HG02763 (cell line): ENCODE results near the gene ARL6IP1.
A peak's percentile ranks its signal among the peaks of the same experiment; 100 is the strongest.
"Not testable (repeated sequence)": the region's sequence is repeated elsewhere in the genome, so short reads cannot be mapped to it uniquely, and the experiment has no call there.

Source experiments
- ATAC-seq: cut with Tn5 transposase; IDR thresholded peaks from one replicate; pipeline ENCODE4 v1.9.1; 2021; ENCODE audit warnings: mild to moderate bottlenecking, moderate library complexity; ENCODE audit not compliant: unreplicated experiment

Gene ARL6IP1

GRCh38 chr16:18762713-18763112, 38.6 kb downstream of the ARL6IP1 start:
- peak; percentile 35 for ATAC-seq

GRCh38 chr16:18759598-18760520, 41.5 kb downstream of the ARL6IP1 start:
- not testable (repeated sequence) for ATAC-seq

GRCh38 chr16:18757960-18758660, 43.2 kb downstream of the ARL6IP1 start:
- peak; percentile 40 for ATAC-seq

GRCh38 chr16:18756639-18757038, 44.7 kb downstream of the ARL6IP1 start:
- ATAC-seq, result not testable (repeated sequence)

- ATAC-seq, result not testable (repeated sequence)
Observed at GRCh38 chr16:18742870-18743269, 58.5 kb downstream of the ARL6IP1 start.
